Ascending aorta (tissue), 2 donors: ENCODE measurements around the gene PLXNA2. TPM values are rescaled to one million over a fixed set of nuclear protein-coding genes. Genes with fewer than 3 reads are reported as not detected.

Source experiments
- DNase-seq, 2 donors: peaks; one replicate each; pipeline ENCODE4 v3.0.0-alpha.2; 2019; ENCODE audit warnings: low spot score in 2 of 2
- H3K27ac ChIP-seq, 2 donors: fragments of 200-600 bp; sonication (generic); one replicate each; pipeline ENCODE4 v1.5.1; 2016 to 2017; ENCODE audit warnings: mild to moderate bottlenecking in 1 of 2
- H3K27me3 ChIP-seq: fragments of 200-600 bp; sonication (generic); one replicate; pipeline ENCODE4 v1.5.1; 2017
- H3K36me3 ChIP-seq, 2 donors: fragments of 200-600 bp; sonication (generic); one replicate each; pipeline ENCODE4 v1.5.1; 2016
- H3K4me1 ChIP-seq, 2 donors: fragments of 200-600 bp; sonication (generic); one replicate each; pipeline ENCODE4 v1.5.1; 2016 to 2017; ENCODE audit warnings: mild to moderate bottlenecking in 1 of 2
- H3K4me3 ChIP-seq, 2 donors: fragments of 200-600 bp; sonication (generic); one replicate each; pipeline ENCODE4 v1.5.1; 2016 to 2017; ENCODE audit warnings: mild to moderate bottlenecking in 1 of 2
- H3K9me3 ChIP-seq, 2 donors: fragments of 200-600 bp; sonication (generic); one replicate each; pipeline ENCODE4 v1.5.1; 2016
- CTCF ChIP-seq, 3 experiments: fragments of 200-600 bp in 2 of 3; fragments of 450-650 bp in 1 of 3; sonication (generic) in 2 of 3; IDR thresholded peaks; one replicate each; pipeline ENCODE4 v1.5.1; 2016 to 2019; ENCODE audit warnings: antibody characterized with exemption in 3 of 3, mild to moderate bottlenecking in 1 of 3, moderate library complexity in 1 of 3
- intact Hi-C: fragments of 100-400 bp; cut with DNase I; formaldehyde crosslinking; loops from one replicate; pipeline ENCODE4 v1.15.1; 2023
- total RNA-seq: library from RNA; depleted of rRNA; stranded (reverse); fragments of >200 nt; gene quantifications from one replicate; pipeline ENCODE4 v1.1.0, GENCODE V29; 2016

The PLXNA2 gene
- total RNA-seq, 1 donor from 2014 or later, result 33.0 TPM

GRCh38 chr1:208031316-208031931 is 212.8 kb downstream of the PLXNA2 start:
- H3K27me3 ChIP-seq, result no peaks in the 10 kb centered on the region
- peaks cover 7 to 30% of the 10 kb centered on the region in 2 donors for H3K4me1 ChIP-seq
- TF ChIP-seq CTCF (IDR thresholded peaks at IDR 0.05), result no peak
- H3K9me3 ChIP-seq, result no peaks in the 10 kb centered on the region
- peaks cover 23 to 72% of the 10 kb centered on the region in 2 donors for H3K36me3 ChIP-seq
- intact Hi-C loops, result loop anchor here (2.0 kb wide), 1 partner anchor 15 kb away; no protein-coding TSS in a partner anchor
- peak overlapping the region; percentile 66 to 80 for H3K27ac ChIP-seq
- DNase-seq, result no peak
- H3K4me3 ChIP-seq, result no peak overlapping the region

DNA sequence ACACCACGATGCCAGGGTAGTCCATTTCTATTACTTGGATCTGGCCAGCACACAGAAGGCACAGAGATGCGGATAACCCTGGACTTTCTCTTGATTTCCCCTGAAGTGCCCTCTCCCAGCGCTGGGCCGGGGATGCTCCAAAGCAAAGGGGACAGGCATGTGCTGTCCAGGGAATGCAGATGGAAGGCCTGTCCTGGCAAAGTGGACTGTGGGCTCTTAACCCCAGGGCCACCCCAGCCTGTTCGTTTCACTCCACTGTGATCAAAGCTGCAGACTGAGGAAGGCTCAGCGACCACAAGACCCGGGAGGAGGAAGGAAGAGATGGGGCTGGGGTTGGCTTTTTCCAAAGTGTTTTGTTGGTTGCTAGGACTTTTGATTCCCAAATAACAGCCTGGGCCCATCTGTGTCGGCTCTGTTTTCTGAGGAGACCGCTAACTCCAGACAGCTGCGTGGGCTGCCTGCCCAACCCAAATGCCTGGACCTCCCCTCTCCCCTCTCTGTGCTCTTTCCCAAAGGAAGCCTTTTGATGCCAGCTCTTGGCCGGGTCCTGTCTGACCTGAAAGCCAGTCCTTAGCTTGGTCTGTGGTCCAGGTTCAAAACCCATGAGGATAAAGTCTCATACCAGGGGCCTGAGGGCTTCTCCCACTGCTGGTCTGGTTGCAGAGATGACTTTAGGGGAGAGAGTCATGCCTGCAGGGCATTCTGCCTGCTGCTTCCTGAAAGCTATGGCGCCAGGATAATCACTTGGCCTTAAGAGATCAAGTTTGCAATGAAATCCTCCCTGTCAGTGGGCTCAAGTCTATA is 213.7 kb downstream of the PLXNA2 start:
- intact Hi-C loops, result loop anchor here (2.0 kb wide), 1 partner anchor 16 kb away; no protein-coding TSS in a partner anchor
- Histone ChIP-seq H3K4me3 (no peak overlapping the region), H3K27me3 (no peaks in the 10 kb centered on the region), H3K9me3 (no peaks in the 10 kb centered on the region), H3K4me1 (peaks cover 7 to 33% of the 10 kb centered on the region in 2 donors), H3K36me3 (peaks cover 20 to 66% of the 10 kb centered on the region in 2 donors), H3K27ac (peak overlapping the region; percentile 66 to 80)
- no peak for DNase-seq
- TF ChIP-seq CTCF (IDR thresholded peaks at IDR 0.05), result no peak

- no peaks in the 10 kb centered on the region for H3K27me3 ChIP-seq
- H3K4me3 ChIP-seq, result no peak overlapping the region
- H3K36me3 ChIP-seq, result peaks cover 14 to 60% of the 10 kb centered on the region in 2 donors
- H3K4me1 ChIP-seq, result peaks cover 11 to 40% of the 10 kb centered on the region in 2 donors
- peak in 1 of 2 donors; percentile 80 for DNase-seq
- no peak for TF ChIP-seq CTCF (IDR thresholded peaks at IDR 0.05)
- no peaks in the 10 kb centered on the region for H3K9me3 ChIP-seq
- H3K27ac ChIP-seq, result peak overlapping the region; percentile 66 to 80
- intact Hi-C loops, result loop anchor here (2.0 kb wide), 1 partner anchor 17 kb away; no protein-coding TSS in a partner anchor
These were observed 214.6 kb downstream of the PLXNA2 start for GRCh38 chr1:208029381-208030287.

DNA sequence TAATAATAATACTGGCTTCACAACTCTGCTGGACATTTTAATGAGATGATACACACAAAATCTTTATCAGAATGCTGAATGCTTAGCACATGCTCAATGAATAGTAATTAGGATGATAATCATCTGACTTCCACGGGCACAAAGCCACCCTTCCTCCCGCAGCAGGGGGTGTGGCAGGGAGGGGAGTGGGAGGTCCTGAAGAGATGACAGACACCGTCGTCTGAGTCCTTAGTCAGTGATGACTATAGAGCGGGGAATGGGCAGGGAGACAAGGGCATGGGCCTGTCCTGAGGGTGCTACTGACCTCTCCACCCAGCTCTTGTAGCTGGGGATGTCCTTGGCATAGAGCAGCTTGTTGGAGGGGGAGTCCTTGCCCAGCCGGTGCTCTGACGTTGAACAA is 215.7 kb downstream of the PLXNA2 start:
- no peaks in the 10 kb centered on the region for H3K27me3 ChIP-seq
- H3K4me3 ChIP-seq, result no peak overlapping the region
- intact Hi-C loops, result no loop called here
- TF ChIP-seq CTCF (IDR thresholded peaks at IDR 0.05), result no peak
- H3K36me3 ChIP-seq, result peaks cover 5 to 48% of the 10 kb centered on the region in 2 donors
- H3K9me3 ChIP-seq, result no peaks in the 10 kb centered on the region
- peak overlapping the region in 1 of 2 donors; percentile 80 for H3K27ac ChIP-seq
- H3K4me1 ChIP-seq, result peaks cover 11 to 42% of the 10 kb centered on the region in 2 donors
- no peak for DNase-seq

GRCh38 chr1:208027861-208028260 is 216.3 kb downstream of the PLXNA2 start:
- no peak for TF ChIP-seq CTCF (IDR thresholded peaks at IDR 0.05)
- no peak overlapping the region for H3K4me3 ChIP-seq
- no peaks in the 10 kb centered on the region for H3K9me3 ChIP-seq
- no peaks in the 10 kb centered on the region for H3K27me3 ChIP-seq
- H3K27ac ChIP-seq, result no peak overlapping the region
- intact Hi-C loops, result no loop called here
- no peak for DNase-seq
- peaks cover 11 to 42% of the 10 kb centered on the region in 2 donors for H3K4me1 ChIP-seq
- peaks cover 0 to 42% of the 10 kb centered on the region in 2 donors for H3K36me3 ChIP-seq
